GM19372 (cell line): Measurements from ENCODE around the gene CD300A.

ENCODE experiments used
- ATAC-seq: cut with Tn5 transposase; IDR thresholded peaks from one replicate; pipeline ENCODE4 v1.9.1; 2021; ENCODE audit warnings: mild to moderate bottlenecking, low read depth, moderate library complexity; ENCODE audit not compliant: unreplicated experiment

The CD300A gene

GRCh38 chr17:74466111-74466827 lies at the start of gene CD300A:
TSS of gene CD300A (plus strand) at chr17:74466634. CDS start at chr17:74466704, 70 bp downstream.
- ATAC-seq: no peak

- ATAC-seq: no peak
Observed at GRCh38 chr17:74417178-74418045, 49.0 kb upstream of the CD300A start.

DNA sequence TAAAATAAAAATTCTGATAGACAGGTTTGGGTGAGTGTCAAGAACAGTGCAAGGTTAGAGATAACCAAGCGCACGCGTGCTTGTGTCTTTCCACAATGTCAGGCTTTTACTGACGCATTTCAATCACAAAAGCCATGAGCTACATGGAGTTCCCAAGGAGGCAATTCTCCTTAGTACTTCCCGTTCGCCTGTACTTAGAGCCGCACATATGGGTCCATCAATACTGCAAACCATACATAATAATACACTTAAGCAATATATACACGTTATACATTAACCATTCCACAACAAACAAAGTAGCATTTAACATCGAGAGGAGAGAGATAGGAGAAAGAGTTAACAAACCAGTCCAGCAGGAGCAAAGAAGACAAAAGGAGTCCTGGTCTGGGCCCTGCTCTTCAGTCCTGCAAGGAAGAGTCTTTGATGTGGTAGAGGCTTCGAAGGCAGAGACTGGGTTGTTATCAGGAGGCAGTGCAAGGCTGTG lies 46.5 kb upstream of the CD300A start:
- ATAC-seq: no peak

DNA sequence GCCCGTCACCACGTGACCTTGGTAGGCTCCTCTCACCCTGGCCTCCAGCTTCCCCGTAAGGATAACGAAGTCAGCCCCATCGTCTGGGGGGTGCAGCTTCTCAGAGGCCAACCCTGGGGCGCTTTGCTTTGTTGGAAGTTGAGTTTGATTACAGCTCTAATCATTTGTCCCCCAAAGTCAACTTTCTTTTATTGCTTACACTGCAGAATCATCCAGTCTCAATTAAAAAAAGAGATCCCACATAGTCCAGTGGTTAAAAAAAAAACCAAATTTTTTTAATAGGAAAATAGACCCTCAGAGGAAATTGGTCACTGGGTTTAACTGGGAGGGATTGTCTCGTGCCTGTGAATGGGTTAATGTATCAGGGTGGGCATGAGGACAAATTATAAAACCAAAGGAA lies 42.3 kb upstream of the CD300A start:
- ATAC-seq: no peak

DNA sequence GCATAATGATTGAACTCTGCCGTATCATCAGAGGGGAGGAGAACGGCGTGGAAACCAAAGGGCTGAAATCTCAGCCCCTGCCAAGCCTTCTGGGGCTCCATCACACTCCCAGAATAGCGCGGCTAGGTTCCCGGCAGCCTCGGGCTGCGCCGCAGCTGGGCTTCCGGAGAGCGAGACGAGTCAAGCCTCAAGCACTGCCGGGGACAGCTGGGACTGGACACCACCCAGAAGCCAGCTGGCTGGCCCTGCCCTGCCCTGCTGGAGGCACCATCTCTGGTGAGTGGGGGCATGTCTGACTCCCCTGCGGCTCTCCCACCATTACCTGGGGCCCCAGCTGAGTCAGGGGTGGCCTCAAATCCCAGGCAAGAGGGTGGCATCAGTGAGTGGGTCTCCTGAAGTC lies 41.8 kb upstream of the CD300A start:
- ATAC-seq: no peak

DNA sequence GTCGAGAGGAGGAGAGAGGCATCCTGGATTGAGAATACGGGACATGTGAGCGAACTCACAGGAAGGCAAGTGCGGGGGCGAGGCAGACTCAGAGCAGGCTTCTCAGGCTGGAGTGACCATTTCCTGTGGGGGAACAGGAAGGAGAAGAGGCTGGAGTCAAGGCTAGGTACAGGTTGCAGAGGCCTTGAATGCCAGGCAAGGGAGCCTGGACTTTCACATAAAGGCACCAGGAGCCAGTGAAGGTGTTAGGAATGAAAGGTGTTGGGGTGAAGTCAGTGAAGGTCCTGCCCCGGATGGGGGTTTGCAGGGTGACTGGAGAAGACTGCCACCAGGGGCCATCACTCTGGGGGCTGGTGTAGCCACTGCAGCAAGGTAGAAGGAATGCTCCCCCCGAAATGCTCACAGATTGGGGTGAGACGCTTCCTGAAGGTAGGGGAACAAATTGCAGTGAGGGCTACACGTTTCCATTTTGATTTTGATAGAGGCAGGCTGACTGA lies 39.8 kb upstream of the CD300A start:
- no peak for ATAC-seq

DNA sequence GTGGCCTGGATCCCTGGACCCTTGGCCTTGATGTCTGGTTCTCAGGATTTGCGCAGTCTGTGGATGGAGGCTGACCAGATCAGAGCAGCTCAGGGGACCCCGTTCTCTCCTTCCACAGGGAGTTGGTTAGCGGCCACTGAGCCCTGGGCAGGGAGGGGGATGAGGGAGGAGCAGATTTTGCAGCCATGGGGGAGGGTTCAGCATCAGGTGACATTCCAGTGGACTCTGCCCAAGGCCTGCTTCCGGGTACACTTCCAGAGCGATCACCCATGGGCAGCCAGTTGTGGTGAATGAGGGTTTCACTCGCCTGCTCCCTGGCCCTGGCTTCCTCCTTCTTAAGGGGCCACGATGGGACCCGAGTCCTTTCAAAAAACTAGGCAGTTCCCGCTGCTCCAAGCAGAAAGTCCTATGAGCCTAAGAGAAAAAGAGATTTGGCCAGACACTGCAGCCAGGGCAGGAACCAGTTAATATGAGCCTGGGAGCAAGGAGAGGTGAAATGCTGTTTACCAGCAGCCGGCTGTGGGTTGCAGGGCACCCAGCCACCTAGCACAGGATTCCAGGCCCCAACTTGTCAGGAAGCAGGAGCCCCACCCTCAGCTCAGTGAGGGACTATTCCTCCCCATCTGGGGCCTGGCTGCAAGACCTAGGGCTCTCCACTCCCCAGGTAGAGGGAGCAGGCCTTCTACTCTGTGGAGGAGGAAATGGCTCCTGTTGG lies 39.2 kb upstream of the CD300A start:
- ATAC-seq: no peak

GRCh38 chr17:74427763-74428153 lies 38.7 kb upstream of the CD300A start:
- no peak for ATAC-seq

GRCh38 chr17:74429604-74430384 lies 36.6 kb upstream of the CD300A start:
- no peak for ATAC-seq

DNA sequence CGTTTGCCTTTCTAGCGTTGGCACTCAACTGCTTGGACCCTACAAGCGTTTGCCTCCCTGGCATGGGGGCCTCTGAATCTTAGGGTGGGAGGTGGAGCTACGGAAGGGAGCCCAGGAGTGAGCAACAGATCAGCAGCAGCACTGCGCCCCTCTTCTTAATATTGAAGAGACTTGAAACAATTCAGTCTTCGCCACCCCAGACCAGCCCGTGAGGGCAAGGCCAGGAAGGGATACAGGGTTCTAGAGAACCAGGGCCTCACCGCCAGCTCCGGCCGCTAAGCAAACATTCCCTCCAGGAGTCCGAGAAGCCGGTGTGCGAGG lies 36.1 kb upstream of the CD300A start:
- no peak for ATAC-seq

DNA sequence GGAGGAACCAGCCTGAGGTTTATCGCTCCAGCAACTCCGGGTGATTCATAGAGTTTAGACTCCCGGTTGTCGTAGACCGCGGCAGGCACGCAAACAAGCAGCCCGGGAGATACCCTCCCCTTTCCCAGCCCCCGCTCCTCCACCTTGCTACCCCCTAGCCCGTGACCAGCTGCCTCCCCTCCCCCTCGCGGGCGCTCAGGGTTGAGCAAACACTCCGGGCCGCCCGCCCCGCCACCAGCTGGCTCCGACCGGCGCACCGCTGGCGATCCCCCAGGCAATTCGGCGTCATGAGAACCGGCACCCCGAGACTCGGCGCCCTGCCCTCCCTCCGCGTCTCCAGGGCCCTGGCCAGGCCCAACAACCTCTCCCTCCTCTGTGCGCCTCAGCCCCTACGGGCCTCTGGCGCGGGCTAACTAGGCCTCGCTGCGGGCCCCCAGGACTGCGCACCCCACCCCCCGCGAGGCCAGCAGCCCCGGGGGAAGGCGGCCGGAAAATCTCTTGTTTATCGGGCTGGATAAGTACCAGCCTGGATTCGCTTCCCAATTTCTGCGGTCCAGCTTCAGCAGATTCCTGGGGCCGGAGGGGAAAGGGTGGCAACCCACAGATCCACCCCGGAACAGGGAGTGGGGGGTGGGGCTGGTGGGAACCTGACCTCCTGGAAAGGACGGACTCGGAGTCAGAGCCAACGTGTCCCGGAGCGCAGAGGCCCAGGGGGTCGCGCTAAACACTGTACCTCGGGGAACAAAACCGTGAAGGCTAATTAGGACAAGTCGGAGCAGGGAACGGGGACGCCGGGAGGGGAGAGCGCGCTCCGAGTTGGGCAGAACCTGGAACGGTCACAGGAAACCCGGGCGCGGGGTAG lies 35.5 kb upstream of the CD300A start:
- ATAC-seq: no peak

- no peak for ATAC-seq
Observed at GRCh38 chr17:74431568-74432423, 34.6 kb upstream of the CD300A start, which contains the start of gene GPRC5C. TSS of gene GPRC5C (plus strand) at chr17:74432088. CDS start at chr17:74439777, 7,689 bp downstream.

- no peak for ATAC-seq
Observed at GRCh38 chr17:74432424-74432690, 34.1 kb upstream of the CD300A start.

GRCh38 chr17:74432766-74433391 lies 33.6 kb upstream of the CD300A start:
- no peak for ATAC-seq

DNA sequence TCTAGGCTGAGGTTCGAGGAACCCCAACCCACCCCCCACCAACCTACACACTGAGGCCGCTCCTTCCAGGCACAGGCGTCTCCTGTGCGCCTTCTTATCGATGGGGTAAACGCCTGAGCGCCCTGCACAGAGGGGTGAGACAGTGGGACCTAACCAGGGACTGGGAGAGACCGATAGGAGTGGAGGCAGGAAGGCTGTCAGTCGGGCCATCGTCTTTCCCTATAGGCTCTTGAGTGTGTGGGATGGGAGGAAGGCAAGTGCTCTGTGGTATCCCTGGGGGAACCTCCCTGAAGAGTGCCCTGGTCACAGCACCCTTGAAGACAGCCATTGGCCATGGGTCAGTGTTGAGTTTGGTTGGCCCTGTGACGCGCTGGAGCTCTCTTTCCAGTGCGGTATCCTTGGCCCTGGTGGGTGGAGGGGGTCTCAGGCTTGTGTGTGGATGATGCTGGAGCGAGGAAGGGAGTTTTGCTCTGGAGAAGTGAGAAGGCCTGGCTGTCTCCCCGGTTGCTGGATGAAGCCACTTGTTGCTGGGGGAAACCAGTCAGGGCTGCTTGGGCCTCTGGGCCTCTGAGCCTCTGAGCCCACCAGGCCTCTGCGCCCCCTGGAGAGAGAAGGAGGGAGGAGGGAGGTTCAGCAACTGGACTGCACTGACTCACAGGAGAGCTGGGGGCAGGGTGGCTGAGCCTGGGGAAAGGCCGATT lies 32.9 kb upstream of the CD300A start:
- no peak for ATAC-seq

DNA sequence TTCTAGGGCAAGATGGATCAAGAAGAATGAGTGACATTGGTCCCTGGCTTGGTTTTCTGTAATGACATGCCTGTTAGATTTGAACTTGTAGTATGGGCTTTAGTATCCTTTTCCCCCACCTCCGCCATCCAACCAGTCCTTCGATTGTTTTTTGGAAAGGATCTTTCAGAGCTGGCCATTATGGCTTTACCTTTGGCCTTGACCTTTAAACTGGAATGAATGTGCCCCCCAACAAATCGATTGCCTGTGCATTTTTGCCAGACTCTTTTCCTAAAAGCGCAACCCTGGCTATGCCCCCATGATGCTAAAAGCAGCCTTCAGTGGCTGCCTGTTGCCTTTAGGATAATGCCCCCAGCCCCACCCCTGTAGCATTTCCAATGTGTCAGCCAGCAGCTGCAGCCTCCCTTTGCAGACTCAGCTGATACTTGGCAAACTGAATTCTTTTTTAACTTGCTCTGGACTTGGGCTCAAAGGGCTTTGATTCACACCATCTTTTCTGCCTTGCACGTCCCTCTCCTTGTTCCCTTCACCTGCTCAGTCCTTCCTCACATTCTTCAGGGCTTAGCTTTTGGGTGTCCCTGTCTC lies 30.6 kb upstream of the CD300A start:
- ATAC-seq: no peak

DNA sequence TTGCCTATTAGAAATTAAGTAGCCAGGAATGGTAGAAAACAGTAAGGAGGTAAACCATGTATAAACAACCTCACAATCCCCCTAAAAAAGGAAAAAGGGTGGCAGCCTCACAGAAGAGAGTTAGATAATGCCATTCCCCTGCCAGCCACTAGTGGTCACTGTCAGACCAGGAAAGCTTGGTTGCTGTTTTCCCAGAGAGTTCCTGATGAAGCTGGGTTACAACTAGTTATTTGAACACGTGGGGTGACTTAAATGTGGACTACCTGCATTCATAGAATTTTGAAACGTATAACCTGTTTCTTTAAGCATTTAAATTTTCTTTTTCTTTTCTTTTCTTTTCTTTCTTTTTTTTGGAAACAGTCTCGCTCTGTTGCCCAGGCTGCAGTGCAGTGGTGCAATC lies 28.7 kb upstream of the CD300A start:
- no peak for ATAC-seq
